GM04504 (cell line): ENCODE measurements around the gene HEATR5A.
"Not testable (repeated sequence)": the region's sequence is repeated elsewhere in the genome, so short reads cannot be mapped to it uniquely, and the experiment has no call there.

Source experiments
- DNase-seq: peaks from one replicate; pipeline ENCODE4 v3.0.0-alpha.2; 2012; ENCODE audit warnings: low read depth

The HEATR5A gene

DNA sequence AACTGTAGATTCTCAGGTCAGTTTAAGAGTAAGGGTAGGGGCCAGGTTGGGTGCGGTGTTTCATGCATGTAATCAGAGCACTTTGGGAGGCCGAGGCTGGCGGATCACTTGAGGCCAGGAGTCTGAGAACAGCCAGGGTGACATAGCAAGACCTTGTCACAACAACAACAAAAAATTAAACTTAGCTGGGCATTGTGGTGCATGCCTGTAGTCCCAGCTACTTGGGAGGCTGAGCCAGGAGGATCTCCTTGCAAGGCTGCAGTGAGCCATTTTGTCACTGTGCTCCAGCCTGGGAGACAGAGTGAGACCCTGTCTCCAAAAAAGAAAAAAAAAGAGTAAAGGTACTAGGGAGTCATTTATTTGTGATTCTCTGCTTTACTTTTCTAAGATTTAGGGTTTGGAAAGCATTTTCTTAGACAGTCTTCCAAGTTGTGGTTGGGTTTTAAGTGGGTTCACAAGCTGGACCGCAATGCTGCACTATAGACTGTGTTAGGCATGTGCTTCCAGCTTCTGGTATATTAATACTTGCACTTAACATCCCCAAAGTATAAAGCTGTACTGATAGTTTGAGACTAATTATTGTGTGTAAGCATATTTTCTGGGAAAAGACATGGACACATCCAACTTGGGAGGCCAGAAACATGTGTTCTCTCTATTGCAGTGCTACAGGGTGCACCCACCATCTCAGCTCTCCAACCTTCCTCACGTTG lies 163.7 kb downstream of the HEATR5A start:
- DNase-seq, result no peak

DNA sequence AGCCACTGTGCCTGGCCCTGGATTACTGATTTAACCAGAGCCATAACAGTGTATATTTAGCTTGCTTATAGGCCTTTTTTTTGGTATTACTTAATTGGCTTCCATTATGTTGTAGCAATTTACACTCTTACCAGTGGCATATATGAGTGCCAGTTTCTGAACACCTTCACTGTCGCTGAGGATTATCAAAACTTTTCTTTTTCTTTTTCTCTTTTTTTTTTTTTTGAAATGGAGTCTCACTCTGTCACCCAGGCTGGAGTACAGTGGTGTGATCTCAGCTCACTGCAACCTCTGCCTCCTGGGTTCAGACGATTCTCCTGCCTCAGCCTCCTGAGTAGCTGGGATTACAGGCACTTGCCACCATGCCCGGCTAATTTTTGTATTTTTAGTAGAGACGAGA lies 164.4 kb downstream of the HEATR5A start:
- DNase-seq, result not testable (repeated sequence)

- DNase-seq, result no peak
These were observed 165.1 kb downstream of the HEATR5A start for GRCh38 chr14:31255286-31255685.

DNA sequence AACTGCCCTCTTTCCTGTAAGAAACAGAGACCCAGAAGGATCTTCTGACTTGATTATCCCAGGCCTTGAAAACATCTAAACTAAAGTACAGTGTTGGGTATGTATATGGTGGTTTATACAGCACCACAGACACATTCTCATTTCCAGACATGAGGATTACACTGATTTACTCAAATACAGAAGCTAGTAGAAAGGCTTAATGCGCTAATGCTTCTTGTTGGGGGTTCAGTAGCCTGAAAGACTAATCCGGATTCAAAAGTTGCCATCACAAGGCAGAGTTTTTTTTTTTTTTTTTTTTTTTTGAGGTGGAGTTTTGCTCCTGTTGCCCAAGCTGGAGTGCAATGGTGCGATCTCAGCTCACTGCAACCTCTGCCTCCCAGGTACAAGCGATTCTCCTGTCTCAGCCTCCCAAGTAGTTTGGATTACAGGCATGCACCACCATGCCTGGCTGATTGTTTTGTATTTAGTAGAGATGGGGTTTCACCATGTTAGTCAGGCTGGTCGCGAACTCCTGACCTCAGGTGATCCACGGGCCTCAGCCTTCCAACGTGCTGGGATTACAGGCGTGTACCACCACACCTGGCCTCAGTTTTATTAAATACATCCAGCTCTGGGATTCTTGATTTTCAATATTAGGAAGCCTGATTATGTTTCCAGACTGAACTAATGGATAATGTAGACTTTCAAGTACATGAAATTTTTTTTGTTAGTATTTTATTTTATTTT lies 166.4 kb downstream of the HEATR5A start:
- no peak for DNase-seq

DNA sequence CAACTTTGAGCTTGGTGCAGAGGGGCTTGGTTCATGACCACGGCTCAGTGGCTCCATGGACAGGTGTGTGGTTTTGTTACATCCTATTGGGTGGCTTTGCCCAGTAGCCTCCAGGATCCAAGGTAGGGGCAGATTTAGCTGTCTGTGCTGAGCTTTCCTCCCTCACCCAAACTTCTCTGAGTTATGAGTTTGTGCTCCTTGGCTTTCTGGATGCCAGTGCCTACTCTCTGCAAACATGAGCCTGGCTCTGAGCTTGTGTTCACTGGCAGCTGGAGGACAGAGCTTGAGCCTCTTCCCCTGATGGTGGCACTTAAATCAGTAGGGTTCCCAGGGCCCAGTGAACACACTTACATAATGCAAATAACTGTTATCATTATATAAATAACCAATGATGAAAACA lies 167.5 kb downstream of the HEATR5A start:
- DNase-seq, result no peak

- no peak for DNase-seq
These were observed 169.1 kb downstream of the HEATR5A start for GRCh38 chr14:31251028-31251958.

DNA sequence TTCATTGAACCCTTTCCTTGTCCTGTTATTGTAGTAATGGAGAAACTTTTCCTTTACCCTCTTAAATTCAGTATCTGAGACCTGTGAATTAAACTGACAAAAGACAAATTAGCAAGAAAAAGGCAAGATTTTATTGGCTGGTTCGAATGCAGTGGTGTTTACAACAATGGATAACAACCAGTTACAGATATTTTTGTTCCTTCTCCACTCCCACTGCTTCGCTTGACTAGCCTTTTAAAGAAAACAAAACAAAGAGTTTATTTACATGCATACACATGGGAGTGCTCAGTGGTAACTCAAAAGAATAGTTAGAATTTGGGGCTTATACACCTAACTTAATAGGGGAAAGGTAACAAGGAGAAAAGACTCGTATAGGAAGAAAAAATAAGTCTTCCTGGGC lies 175.7 kb downstream of the HEATR5A start:
- no peak for DNase-seq

DNA sequence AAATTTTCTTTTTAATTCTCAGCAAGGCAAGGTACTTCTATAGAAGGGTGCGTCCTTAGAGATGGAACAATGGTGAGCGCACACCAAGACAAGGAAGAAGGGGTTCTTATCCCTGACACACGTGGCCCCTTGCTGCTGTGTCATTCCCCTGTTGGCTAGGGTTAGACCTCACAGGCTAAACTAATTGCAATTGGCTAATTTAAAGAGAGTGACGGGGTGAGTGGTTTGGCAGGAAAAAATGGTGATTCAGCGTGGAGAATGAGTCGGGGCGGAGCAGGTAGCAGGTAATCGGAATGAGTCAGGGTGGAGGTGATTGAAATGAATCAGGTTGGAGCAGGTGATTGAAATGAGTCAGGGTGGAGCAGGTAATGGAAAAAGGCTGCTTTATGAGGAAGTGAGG lies 176.5 kb downstream of the HEATR5A start:
- DNase-seq, result no peak

DNA sequence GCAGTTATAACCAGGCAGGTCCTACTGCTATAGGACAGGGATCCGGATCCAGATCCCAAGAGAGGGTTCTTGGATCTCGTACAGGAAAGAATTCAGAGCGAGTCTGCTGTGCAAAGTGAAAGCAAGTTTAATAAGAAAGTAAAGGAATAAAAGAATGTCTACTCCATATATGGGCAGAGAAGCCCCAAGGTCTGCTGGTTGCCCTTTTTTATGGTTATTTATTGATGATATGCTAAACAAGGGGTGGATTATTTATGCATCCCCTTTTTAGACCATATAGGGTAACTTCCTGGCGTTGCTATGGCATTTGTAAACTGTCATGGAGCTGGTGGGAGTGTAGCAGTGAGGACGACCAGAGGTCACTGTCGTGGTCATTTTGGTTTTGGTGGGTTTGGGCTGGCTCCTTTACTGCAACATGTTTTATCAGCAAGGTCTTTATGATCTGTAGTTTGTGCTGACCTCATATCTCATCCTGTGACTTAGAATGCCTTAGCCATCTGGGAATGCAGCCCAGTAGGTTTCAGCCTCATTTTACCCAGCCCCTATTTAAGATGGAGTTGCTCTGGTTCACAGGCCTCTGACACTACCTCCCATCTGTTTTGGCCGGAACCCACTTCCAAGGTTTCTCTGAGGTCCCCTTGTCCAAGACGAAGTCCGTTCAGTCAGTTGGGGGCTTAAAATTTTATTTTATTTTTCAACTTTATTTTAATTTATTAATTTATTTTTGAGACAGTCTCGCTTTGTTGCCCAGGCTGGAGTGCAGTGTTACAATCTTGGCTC lies 178.0 kb downstream of the HEATR5A start:
- DNase-seq, result not testable (repeated sequence)
